Keratinocyte (primary cell): Measurements from ENCODE around the gene GSK3A. TPM values are rescaled to one million over a fixed set of nuclear protein-coding genes. Genes with fewer than 3 reads are reported as not detected.

Experiments
- DNase-seq: peaks from one replicate; pipeline ENCODE4 v3.0.0-alpha.2; 2011; ENCODE audit warnings: low read depth, missing footprints, low spot score
- FAIRE-seq: peaks from 2 replicates; lab custom pipeline; 2011; peaks lifted over from hg19 to GRCh38; lab: Jason Lieb, UNC
- H2AFZ ChIP-seq: 2 replicates; pipeline ENCODE4 v1.6.0; 2012; ENCODE audit warnings: low read length, control low read depth, inconsistent platforms; ENCODE audit not compliant: control insufficient read depth
- H3K27ac ChIP-seq: 2 replicates; pipeline ENCODE4 v1.5.1; 2011; ENCODE audit warnings: low read length; ENCODE audit not compliant: control insufficient read depth, insufficient read depth
- H3K27me3 ChIP-seq: 3 replicates; pipeline ENCODE4 v1.6.0; 2011; ENCODE audit warnings: low read length; ENCODE audit not compliant: control insufficient read depth, insufficient read depth; ENCODE audit errors: extremely low read depth
- H3K36me3 ChIP-seq, 2 experiments: 2 replicates in 1 of 2; 3 replicates in 1 of 2; pipeline ENCODE4 v1.5.1; 2011; ENCODE audit warnings: low read length in 2 of 2, mild to moderate bottlenecking in 1 of 2; ENCODE audit not compliant: control insufficient read depth in 2 of 2, insufficient read depth in 2 of 2; ENCODE audit errors: extremely low read depth in 1 of 2
- H3K4me1 ChIP-seq: 3 replicates; pipeline ENCODE4 v1.5.1; 2011; ENCODE audit warnings: low read length; ENCODE audit not compliant: control insufficient read depth, insufficient read depth; ENCODE audit errors: extremely low read depth
- H3K4me2 ChIP-seq: 3 replicates; pipeline ENCODE4 v1.6.0; 2011; ENCODE audit warnings: low read depth, low read length; ENCODE audit not compliant: control insufficient read depth, insufficient read depth; ENCODE audit errors: extremely low read depth
- H3K4me3 ChIP-seq, 3 experiments: fragments of 200-600 bp in 1 of 3; sonication (generic) in 1 of 3; 2 replicates in 2 of 3; 3 replicates in 1 of 3; pipeline ENCODE4 v1.5.1; 2011 to 2016; ENCODE audit warnings: low read length in 3 of 3, mild to moderate bottlenecking in 3 of 3, control low read depth in 2 of 3, inconsistent platforms in 1 of 3, low read depth in 1 of 3, mixed read lengths in 1 of 3, mixed run types in 1 of 3, moderate library complexity in 1 of 3; ENCODE audit not compliant: control insufficient read depth in 2 of 3, insufficient read depth in 2 of 3; ENCODE audit errors: extremely low read depth in 1 of 3
- H3K79me2 ChIP-seq: 2 replicates; pipeline ENCODE4 v1.6.0; 2012; ENCODE audit warnings: low read length; ENCODE audit not compliant: control insufficient read depth, insufficient read depth
- H3K9ac ChIP-seq: 3 replicates; pipeline ENCODE4 v1.6.0; 2011; ENCODE audit warnings: low read length; ENCODE audit not compliant: control insufficient read depth, insufficient read depth; ENCODE audit errors: extremely low read depth
- H3K9me1 ChIP-seq: 3 replicates; pipeline ENCODE4 v1.6.0; 2011; ENCODE audit warnings: low read length; ENCODE audit not compliant: control insufficient read depth, insufficient read depth; ENCODE audit errors: extremely low read depth
- H3K9me3 ChIP-seq: 2 replicates; pipeline ENCODE4 v1.5.1; 2012; ENCODE audit warnings: low read depth, low read length; ENCODE audit not compliant: control insufficient read depth
- H4K20me1 ChIP-seq: 3 replicates; pipeline ENCODE4 v1.6.0; 2011; ENCODE audit warnings: low read length; ENCODE audit not compliant: control insufficient read depth, insufficient read depth; ENCODE audit errors: extremely low read depth
- EZH2 ChIP-seq: IDR thresholded peaks from one replicate; pipeline ENCODE4 v1.6.1; 2012; ENCODE audit warnings: inconsistent platforms, mild to moderate bottlenecking, low read length, moderate library complexity
- dilution Hi-C: fragments of 300-500 bp; cut with MboI; formaldehyde crosslinking; loops from one replicate; pipeline ENCODE4 v1.7.0; 2020; ENCODE audit warnings: low sequenced_read_pairs; ENCODE audit not compliant: extremely low pct_ligation_motif_present
- polyA plus RNA-seq, 5 experiments: library from polyadenylated mRNA; depleted of rRNA in 3 of 5; stranded (reverse) in 3 of 5; stranded (forward) in 1 of 5; unstranded in 1 of 5; fragments of >200 nt; gene quantifications; 1 replicate in 1 of 5; 2 replicates in 3 of 5; 3 replicates in 1 of 5; pipeline versions ENCODE4 v1.2.1 to v1.2.3, GENCODE V29; 2011 to 2012; ENCODE audit warnings: missing spikeins in 2 of 5, low read depth in 1 of 5, low replicate concordance in 1 of 5
- TF ChIP-seq, protein P1 (sequence below), 3 experiments: IDR thresholded peaks in 1 of 3; conservative IDR thresholded peaks in 1 of 3; optimal IDR thresholded peaks in 1 of 3; 2 replicates in 2 of 3; 3 replicates in 1 of 3; pipeline versions ENCODE3 to v1.5.1; 2011; ENCODE audit warnings: low read length in 3 of 3, mild to moderate bottlenecking in 3 of 3, moderate library complexity in 2 of 3, control low read depth in 1 of 3, inconsistent platforms in 1 of 3; ENCODE audit not compliant: insufficient read depth in 2 of 3; ENCODE audit errors: extremely low read depth in 1 of 3

GSK3A gene
- polyA plus RNA-seq, 1 donor (not counting 4 experiments of a cell fraction or from before 2014, with no cell fraction given) = 36.9 TPM

DNA sequence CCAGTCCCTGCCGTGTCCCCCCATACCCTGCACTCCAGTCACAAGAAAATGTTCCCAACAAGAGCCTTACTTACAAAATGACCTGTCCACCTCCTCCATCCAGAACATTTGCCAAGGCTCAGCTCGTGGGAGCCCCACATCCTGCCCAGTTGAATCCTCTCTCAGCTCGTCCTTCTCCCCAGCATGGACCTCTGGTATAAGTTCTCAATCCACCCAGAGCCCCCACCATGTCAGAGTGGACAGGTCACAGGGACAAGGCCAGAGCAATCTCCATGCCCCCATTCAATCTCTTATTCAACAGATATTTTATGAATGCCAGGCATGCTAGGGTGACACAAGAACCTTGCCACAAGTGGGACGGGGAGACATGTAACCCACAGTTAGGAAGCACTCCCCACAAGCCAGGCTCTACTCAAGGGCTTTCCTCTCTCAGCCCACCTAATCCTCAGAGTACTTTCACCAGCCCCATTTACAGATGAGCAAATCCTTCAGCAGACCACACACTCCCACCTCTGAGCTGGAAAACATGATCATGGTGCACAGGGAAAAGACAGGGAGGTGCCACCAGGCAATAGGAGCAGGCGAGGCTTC lies 40.0 kb downstream of the GSK3A start:
- Histone ChIP-seq H3K4me1 (peaks cover 45% of the 10 kb centered on the region), H3K9me3 (no peaks in the 10 kb centered on the region), H3K9me1 (peaks cover 9% of the 10 kb centered on the region), H3K27me3 (no peaks in the 10 kb centered on the region), H3K4me3 (no peak overlapping the region), H3K4me2 (no peak overlapping the region), H3K79me2 (peaks cover 35% of the 10 kb centered on the region), H4K20me1 (no peaks in the 10 kb centered on the region), H2AFZ (no peak overlapping the region), H3K27ac (no peak overlapping the region), H3K36me3 (peaks cover 35 to 69% of the 10 kb centered on the region in 2 experiments), H3K9ac (no peak overlapping the region)
- dilution Hi-C loops = no loop called here
- TF ChIP-seq, protein P1, sequence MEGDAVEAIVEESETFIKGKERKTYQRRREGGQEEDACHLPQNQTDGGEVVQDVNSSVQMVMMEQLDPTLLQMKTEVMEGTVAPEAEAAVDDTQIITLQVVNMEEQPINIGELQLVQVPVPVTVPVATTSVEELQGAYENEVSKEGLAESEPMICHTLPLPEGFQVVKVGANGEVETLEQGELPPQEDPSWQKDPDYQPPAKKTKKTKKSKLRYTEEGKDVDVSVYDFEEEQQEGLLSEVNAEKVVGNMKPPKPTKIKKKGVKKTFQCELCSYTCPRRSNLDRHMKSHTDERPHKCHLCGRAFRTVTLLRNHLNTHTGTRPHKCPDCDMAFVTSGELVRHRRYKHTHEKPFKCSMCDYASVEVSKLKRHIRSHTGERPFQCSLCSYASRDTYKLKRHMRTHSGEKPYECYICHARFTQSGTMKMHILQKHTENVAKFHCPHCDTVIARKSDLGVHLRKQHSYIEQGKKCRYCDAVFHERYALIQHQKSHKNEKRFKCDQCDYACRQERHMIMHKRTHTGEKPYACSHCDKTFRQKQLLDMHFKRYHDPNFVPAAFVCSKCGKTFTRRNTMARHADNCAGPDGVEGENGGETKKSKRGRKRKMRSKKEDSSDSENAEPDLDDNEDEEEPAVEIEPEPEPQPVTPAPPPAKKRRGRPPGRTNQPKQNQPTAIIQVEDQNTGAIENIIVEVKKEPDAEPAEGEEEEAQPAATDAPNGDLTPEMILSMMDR (optimal IDR thresholded peaks at IDR 0.05 in 1 of 3, IDR thresholded peaks at IDR 0.05 in 1 of 3, conservative IDR thresholded peaks at IDR 0.05 in 1 of 3; ENCODE audit: extremely low read depth in 1 of 3, insufficient read depth in 2 of 3, low read length in 3 of 3) = no peak
- no peak for TF ChIP-seq EZH2
- FAIRE-seq = no peak
- no peak for DNase-seq

DNA sequence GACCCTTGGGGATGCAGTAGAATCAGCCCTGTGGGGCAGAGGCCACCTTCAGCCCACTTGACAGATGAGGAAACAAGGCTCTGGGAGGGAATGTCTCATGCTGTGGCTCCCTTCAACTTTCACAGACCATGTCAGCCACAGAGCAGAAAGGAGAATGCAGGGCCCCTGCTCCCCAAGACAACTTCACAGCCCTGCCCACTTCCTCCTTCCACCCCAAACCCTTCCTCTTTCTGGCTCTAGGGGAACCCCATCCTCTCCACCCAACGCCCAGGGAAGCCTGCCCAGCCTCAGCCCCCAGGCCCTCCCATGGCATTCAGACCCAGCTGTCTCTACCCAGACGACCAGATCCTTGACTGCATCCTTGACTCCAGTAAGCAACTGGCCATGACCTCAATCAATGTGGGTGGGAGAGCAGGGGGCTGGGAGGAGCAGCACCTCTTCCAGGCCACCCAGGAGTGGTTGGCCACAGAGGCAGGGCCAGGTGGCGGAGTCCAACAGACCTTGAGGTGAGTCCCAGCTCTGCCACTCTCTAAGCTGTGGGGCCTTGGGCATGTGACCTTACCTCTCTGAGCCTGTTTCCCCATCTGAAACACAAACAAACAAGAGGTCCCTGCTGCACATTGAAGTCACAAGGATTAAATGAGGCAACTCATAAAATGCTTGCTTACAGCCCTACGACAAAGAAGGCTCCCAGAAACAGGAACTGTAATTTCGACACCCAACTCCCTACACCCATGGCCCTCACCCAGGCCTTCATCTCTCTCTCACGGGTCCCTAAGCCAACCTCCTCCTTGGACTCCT lies 40.7 kb downstream of the GSK3A start:
- Histone ChIP-seq H2AFZ (no peak overlapping the region), H3K9ac (no peak overlapping the region), H3K79me2 (peaks cover 35% of the 10 kb centered on the region), H3K9me1 (peaks cover 9% of the 10 kb centered on the region), H3K4me1 (peaks cover 42% of the 10 kb centered on the region), H3K4me3 (no peak overlapping the region), H3K4me2 (no peak overlapping the region), H4K20me1 (no peaks in the 10 kb centered on the region), H3K27me3 (no peaks in the 10 kb centered on the region), H3K9me3 (no peaks in the 10 kb centered on the region), H3K27ac (no peak overlapping the region), H3K36me3 (peaks cover 39 to 68% of the 10 kb centered on the region in 2 experiments)
- TF ChIP-seq, protein P1 (optimal IDR thresholded peaks at IDR 0.05 in 1 of 3, IDR thresholded peaks at IDR 0.05 in 1 of 3, conservative IDR thresholded peaks at IDR 0.05 in 1 of 3; ENCODE audit: extremely low read depth in 1 of 3, insufficient read depth in 2 of 3, low read length in 3 of 3) = no peak
- dilution Hi-C loops = no loop called here
- DNase-seq = no peak
- FAIRE-seq = no peak
